ENCODE data around the gene MRPL12. TPM values are rescaled to one million over a fixed set of nuclear protein-coding genes. Genes with fewer than 3 reads are reported as not detected.

MRPL12 gene
- total and polyA plus RNA-seq, 2 of the 13 experiments (the other 11 are each of a cell fraction or from before 2014, with no cell fraction given): 39.1 to 94.1 TPM

GRCh38 chr17:81711814-81712467 is 8.8 kb downstream of the MRPL12 start, which contains the start of gene SLC25A10 (continued):
- no peak for TF ChIP-seq SMARCC2 (IDR thresholded peaks at IDR 0.05)
- TF ChIP-seq RCOR2 (CRISPR knock-in tag; IDR thresholded peaks at IDR 0.05): no peak; the same call in 1 of the 2 replicates
- no peak for TF ChIP-seq TCF12 (IDR thresholded peaks at IDR 0.05)
- peak; percentile 93; the same call in 1 of the 2 replicates for TF ChIP-seq TCF12 (CRISPR knock-in tag; IDR thresholded peaks at IDR 0.05)
- TF ChIP-seq NFIB (CRISPR knock-in tag; IDR thresholded peaks at IDR 0.05; ENCODE audit: borderline replicate concordance): no peak
- TF ChIP-seq TEF (CRISPR knock-in tag; IDR thresholded peaks at IDR 0.05): peak; percentile 91; the same call in 1 of the 2 replicates
- peak; percentile 76 for TF ChIP-seq DRAP1 (CRISPR knock-in tag; IDR thresholded peaks at IDR 0.05)
- 0 out of 2 replicates have a peak, but pooled peaks have one; percentile 21 for TF ChIP-seq FIP1L1 (IDR thresholded peaks at IDR 0.05; ENCODE audit: borderline replicate concordance, insufficient read depth, low read depth, low read length)
- TF ChIP-seq GATA4 (IDR thresholded peaks at IDR 0.05; ENCODE audit: borderline replicate concordance, low read depth): peak; percentile 27; the same call in 1 of the 2 replicates
- 0 out of 2 replicates have a peak, but pooled peaks have one; percentile 60 for TF ChIP-seq ZNF713 (CRISPR knock-in tag; IDR thresholded peaks at IDR 0.05)
- peak; percentile 97 for TF ChIP-seq ZNF841 (CRISPR knock-in tag; IDR thresholded peaks at IDR 0.05; ENCODE audit: borderline replicate concordance)
- TF ChIP-seq ZEB1 (IDR thresholded peaks at IDR 0.05; ENCODE audit: insufficient replicate concordance, low read depth): peak; percentile 25
- no peak for TF ChIP-seq CHD4 (IDR thresholded peaks at IDR 0.05; ENCODE audit: borderline replicate concordance, low read length)
- TF ChIP-seq KAT2B (IDR thresholded peaks at IDR 0.05; ENCODE audit: borderline replicate concordance, low read depth, low read length): no peak
- TF ChIP-seq ZSCAN21 (CRISPR knock-in tag; IDR thresholded peaks at IDR 0.05; ENCODE audit: borderline replicate concordance): peak; percentile 99
- peak; percentile 98 for TF ChIP-seq ZBTB2 (CRISPR knock-in tag; IDR thresholded peaks at IDR 0.05; ENCODE audit: low read depth)
- peak; percentile 99 for TF ChIP-seq MXD1 (CRISPR knock-in tag; IDR thresholded peaks at IDR 0.05)
- peak; percentile 99 for TF ChIP-seq BCL3 (CRISPR knock-in tag; IDR thresholded peaks at IDR 0.05)
- peak; percentile 94 for TF ChIP-seq TBX2 (CRISPR knock-in tag; IDR thresholded peaks at IDR 0.05; ENCODE audit: borderline replicate concordance)
- TF ChIP-seq ZNF773 (CRISPR knock-in tag; IDR thresholded peaks at IDR 0.05; ENCODE audit: borderline replicate concordance): peak; percentile 99
- peak; percentile 90 for TF ChIP-seq ZNF329 (CRISPR knock-in tag; IDR thresholded peaks at IDR 0.05; ENCODE audit: low read depth)
- peak; percentile 98 for TF ChIP-seq KLF9 (CRISPR knock-in tag; IDR thresholded peaks at IDR 0.05; ENCODE audit: low read depth)
- peak; percentile 99 for TF ChIP-seq ATF7-NPFF (CRISPR knock-in tag; IDR thresholded peaks at IDR 0.05; ENCODE audit: low read depth)
- TF ChIP-seq HOMEZ (CRISPR knock-in tag; IDR thresholded peaks at IDR 0.05; ENCODE audit: low read depth): peak; percentile 78
- peak; percentile 74; the same call in 1 of the 2 replicates for TF ChIP-seq ISL2 (CRISPR knock-in tag; IDR thresholded peaks at IDR 0.05)

Data from HepG2 (cell line).